ENCODE measurements around the gene SHISA8. TPM values are rescaled to one million over a fixed set of nuclear protein-coding genes. Genes with fewer than 3 reads are reported as not detected.

SHISA8 gene
- total and polyA plus RNA-seq, 10 of the 15 experiments (the other 5 are each of a cell fraction or from before 2014, with no cell fraction given): 0.06 to 10.1 (median 0.25) TPM

DNA sequence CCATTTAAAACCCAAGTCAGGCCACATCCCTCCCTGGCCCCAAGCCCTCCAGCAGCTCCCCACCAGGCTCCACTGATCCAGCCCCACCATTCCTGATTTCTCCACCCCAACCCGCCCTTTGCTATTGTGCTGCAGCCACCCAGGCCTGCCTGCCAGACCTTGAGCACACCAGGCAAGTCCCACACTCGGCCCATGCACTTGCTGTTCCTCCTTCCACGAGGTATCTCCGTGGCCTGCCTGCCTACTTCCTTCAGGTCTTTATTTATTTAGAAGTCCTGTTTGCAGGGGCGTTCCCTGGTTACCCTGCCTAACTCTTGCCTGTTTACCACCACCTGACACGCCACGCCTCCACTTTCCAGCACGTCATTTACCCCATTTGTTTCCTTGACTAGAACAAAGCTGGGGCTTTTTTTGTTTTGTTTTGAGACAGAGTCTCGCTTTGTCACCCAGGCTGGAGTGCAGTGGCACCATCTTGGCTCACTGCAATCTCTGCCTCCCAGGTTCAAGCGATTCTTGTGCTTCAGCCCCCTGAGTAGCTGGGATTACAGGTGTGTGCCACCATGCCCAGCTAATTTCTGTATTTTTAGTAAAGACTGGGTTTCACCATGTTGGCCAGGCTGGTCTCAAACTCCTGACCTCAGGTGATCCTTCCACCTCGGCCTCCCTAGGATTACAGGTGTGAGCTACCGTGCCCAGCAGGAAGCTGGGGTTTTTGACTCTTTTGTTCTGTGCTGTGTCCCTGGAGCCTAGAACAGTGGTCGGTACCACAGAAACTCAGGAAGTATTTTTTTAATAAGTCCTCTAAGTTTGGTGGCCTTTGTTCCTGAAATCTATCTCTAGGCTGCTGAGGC is 25.3 kb upstream of the SHISA8 start (continued):
- TF ChIP-seq, protein P1, sequence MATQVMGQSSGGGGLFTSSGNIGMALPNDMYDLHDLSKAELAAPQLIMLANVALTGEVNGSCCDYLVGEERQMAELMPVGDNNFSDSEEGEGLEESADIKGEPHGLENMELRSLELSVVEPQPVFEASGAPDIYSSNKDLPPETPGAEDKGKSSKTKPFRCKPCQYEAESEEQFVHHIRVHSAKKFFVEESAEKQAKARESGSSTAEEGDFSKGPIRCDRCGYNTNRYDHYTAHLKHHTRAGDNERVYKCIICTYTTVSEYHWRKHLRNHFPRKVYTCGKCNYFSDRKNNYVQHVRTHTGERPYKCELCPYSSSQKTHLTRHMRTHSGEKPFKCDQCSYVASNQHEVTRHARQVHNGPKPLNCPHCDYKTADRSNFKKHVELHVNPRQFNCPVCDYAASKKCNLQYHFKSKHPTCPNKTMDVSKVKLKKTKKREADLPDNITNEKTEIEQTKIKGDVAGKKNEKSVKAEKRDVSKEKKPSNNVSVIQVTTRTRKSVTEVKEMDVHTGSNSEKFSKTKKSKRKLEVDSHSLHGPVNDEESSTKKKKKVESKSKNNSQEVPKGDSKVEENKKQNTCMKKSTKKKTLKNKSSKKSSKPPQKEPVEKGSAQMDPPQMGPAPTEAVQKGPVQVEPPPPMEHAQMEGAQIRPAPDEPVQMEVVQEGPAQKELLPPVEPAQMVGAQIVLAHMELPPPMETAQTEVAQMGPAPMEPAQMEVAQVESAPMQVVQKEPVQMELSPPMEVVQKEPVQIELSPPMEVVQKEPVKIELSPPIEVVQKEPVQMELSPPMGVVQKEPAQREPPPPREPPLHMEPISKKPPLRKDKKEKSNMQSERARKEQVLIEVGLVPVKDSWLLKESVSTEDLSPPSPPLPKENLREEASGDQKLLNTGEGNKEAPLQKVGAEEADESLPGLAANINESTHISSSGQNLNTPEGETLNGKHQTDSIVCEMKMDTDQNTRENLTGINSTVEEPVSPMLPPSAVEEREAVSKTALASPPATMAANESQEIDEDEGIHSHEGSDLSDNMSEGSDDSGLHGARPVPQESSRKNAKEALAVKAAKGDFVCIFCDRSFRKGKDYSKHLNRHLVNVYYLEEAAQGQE (IDR thresholded peaks at IDR 0.05; ENCODE audit: low read depth, low read length): no peak
- TF ChIP-seq POU2F2 (IDR thresholded peaks at IDR 0.05; ENCODE audit: borderline replicate concordance, low read depth, low read length) (peak; percentile 95), CHD4 (IDR thresholded peaks at IDR 0.05) (no peak), ZNF622 (IDR thresholded peaks at IDR 0.05) (no peak), FOXK2 (IDR thresholded peaks at IDR 0.05) (peak; percentile 93), LARP7 (IDR thresholded peaks at IDR 0.05) (no peak), ASH2L (IDR thresholded peaks at IDR 0.05; ENCODE audit: borderline replicate concordance, low read depth) (peak; percentile 54; the same call in 1 of the 2 replicates), SPI1 (IDR thresholded peaks at IDR 0.05; ENCODE audit: borderline replicate concordance, insufficient read depth, low read depth, low read length) (peak; percentile 69; the same call in 1 of the 2 replicates), TBL1XR1 (IDR thresholded peaks at IDR 0.05; ENCODE audit: low read depth, low read length) (peak; percentile 51; the same call in 1 of the 2 replicates), SMC3 (IDR thresholded peaks at IDR 0.05; ENCODE audit: borderline replicate concordance, low read length) (peak; percentile 26; the same call in 1 of the 2 replicates)
- TF ChIP-seq, protein P2, sequence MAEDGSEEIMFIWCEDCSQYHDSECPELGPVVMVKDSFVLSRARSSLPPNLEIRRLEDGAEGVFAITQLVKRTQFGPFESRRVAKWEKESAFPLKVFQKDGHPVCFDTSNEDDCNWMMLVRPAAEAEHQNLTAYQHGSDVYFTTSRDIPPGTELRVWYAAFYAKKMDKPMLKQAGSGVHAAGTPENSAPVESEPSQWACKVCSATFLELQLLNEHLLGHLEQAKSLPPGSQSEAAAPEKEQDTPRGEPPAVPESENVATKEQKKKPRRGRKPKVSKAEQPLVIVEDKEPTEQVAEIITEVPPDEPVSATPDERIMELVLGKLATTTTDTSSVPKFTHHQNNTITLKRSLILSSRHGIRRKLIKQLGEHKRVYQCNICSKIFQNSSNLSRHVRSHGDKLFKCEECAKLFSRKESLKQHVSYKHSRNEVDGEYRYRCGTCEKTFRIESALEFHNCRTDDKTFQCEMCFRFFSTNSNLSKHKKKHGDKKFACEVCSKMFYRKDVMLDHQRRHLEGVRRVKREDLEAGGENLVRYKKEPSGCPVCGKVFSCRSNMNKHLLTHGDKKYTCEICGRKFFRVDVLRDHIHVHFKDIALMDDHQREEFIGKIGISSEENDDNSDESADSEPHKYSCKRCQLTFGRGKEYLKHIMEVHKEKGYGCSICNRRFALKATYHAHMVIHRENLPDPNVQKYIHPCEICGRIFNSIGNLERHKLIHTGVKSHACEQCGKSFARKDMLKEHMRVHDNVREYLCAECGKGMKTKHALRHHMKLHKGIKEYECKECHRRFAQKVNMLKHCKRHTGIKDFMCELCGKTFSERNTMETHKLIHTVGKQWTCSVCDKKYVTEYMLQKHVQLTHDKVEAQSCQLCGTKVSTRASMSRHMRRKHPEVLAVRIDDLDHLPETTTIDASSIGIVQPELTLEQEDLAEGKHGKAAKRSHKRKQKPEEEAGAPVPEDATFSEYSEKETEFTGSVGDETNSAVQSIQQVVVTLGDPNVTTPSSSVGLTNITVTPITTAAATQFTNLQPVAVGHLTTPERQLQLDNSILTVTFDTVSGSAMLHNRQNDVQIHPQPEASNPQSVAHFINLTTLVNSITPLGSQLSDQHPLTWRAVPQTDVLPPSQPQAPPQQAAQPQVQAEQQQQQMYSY (CRISPR knock-in tag; IDR thresholded peaks at IDR 0.05): 0 out of 2 replicates have a peak, but pooled peaks have one; percentile 65
- TF ChIP-seq, protein P3, sequence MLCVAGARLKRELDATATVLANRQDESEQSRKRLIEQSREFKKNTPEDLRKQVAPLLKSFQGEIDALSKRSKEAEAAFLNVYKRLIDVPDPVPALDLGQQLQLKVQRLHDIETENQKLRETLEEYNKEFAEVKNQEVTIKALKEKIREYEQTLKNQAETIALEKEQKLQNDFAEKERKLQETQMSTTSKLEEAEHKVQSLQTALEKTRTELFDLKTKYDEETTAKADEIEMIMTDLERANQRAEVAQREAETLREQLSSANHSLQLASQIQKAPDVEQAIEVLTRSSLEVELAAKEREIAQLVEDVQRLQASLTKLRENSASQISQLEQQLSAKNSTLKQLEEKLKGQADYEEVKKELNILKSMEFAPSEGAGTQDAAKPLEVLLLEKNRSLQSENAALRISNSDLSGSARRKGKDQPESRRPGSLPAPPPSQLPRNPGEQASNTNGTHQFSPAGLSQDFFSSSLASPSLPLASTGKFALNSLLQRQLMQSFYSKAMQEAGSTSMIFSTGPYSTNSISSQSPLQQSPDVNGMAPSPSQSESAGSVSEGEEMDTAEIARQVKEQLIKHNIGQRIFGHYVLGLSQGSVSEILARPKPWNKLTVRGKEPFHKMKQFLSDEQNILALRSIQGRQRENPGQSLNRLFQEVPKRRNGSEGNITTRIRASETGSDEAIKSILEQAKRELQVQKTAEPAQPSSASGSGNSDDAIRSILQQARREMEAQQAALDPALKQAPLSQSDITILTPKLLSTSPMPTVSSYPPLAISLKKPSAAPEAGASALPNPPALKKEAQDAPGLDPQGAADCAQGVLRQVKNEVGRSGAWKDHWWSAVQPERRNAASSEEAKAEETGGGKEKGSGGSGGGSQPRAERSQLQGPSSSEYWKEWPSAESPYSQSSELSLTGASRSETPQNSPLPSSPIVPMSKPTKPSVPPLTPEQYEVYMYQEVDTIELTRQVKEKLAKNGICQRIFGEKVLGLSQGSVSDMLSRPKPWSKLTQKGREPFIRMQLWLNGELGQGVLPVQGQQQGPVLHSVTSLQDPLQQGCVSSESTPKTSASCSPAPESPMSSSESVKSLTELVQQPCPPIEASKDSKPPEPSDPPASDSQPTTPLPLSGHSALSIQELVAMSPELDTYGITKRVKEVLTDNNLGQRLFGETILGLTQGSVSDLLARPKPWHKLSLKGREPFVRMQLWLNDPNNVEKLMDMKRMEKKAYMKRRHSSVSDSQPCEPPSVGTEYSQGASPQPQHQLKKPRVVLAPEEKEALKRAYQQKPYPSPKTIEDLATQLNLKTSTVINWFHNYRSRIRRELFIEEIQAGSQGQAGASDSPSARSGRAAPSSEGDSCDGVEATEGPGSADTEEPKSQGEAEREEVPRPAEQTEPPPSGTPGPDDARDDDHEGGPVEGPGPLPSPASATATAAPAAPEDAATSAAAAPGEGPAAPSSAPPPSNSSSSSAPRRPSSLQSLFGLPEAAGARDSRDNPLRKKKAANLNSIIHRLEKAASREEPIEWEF (IDR thresholded peaks at IDR 0.05; ENCODE audit: insufficient replicate concordance, low read depth, low read length): peak; percentile 5
- TF ChIP-seq, protein P4, sequence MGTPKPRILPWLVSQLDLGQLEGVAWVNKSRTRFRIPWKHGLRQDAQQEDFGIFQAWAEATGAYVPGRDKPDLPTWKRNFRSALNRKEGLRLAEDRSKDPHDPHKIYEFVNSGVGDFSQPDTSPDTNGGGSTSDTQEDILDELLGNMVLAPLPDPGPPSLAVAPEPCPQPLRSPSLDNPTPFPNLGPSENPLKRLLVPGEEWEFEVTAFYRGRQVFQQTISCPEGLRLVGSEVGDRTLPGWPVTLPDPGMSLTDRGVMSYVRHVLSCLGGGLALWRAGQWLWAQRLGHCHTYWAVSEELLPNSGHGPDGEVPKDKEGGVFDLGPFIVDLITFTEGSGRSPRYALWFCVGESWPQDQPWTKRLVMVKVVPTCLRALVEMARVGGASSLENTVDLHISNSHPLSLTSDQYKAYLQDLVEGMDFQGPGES (IDR thresholded peaks at IDR 0.05): peak; percentile 34; the same call in 1 of the 2 replicates
